ENCODE data around the gene AGAP1.

Gene AGAP1

GRCh38 chr2:235685024-235685721 is 191.3 kb downstream of the AGAP1 start:
- DNase-seq (ENCODE audit: low read depth, low spot score): no peak

GRCh38 chr2:235688511-235689426 is 194.9 kb downstream of the AGAP1 start:
- no peak for DNase-seq (ENCODE audit: low read depth, low spot score)

GRCh38 chr2:235689427-235689853 is 195.6 kb downstream of the AGAP1 start:
- DNase-seq (ENCODE audit: low read depth, low spot score): no peak

DNA sequence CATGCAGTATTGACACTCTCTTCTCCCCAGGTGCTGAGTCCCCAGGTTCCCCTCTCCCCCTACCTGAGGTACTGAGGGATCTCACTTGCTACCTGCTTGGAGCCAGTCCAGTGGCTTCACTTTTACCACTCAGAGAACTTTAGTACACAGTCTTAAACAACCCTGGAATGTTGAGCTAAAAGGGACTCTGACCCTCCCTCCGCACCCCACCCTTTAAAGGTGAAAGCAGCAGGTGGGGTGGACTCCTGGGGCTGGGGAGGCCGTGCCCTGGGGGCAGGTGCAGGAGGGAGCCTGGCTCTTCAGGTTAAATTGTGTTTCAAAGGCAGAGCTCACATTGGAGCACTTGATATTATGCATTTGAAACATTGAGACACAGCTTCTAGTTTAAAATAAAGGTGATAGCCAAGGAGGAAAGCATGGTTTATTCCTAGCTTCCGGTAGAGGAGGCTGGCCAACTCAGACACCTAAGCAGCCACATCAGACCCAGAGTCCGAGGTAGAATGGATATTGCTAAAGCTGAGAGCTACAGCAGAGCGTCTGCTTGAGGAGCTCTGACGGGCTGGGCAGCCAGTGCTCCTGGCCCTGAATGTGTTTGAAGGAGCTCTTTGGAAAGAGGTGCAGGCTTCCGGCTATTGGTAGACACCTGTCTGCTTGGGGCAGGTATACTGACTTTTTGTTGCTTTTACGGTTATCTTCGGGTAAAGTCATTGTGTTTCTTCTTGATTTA is 196.4 kb downstream of the AGAP1 start:
- DNase-seq (ENCODE audit: low read depth, low spot score): no peak

DNA sequence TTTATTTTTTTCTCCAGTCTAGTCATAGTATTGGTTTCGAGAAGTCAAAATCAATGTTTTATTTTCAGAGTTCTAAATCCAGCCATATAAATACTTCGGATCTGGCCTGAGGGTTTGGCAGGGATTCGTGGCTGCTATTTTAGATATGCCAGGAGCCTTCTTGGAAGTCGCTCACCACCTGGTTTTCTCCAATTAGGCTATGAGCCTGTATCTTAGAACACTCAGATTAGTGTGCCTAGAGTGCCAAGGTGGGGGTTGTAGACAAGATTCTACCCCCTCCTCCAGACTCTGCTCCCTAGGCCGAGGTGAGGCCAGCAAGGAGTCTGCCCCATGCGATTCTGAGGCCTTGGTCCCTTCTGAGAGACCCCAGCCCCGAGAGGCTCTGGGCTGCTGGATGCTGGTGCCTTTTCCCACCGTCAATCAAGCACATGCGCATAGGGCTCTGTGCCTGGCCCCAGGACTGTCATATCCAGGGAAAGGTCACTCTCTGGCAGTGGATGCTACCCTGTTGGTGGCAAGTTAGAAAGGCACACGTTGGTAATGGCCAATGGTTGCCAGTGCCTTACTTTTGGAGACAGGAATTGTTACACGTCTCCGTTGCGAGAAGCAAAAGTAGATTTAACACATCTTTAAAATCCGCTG is 197.1 kb downstream of the AGAP1 start:
- no peak for DNase-seq (ENCODE audit: low read depth, low spot score)

DNA sequence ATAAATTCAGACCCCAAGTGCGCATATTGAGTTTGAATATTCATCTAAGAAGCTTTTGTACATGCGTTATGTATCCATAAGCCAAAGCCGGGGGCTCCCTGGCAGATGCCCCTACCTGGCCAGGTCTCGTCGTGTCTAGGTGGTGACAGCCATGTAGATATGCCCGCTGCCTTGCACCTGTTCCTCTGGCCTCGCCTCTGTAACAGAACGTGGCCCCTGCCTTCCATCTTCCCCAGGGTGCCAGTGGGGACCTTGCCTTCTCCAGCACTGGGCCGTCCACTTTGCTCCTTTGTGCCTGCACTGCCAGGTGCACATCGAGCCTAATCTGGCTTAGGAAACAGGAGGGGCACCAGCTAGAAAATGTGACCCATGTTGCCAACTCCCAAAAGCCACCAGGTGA is 198.2 kb downstream of the AGAP1 start:
- no peak for DNase-seq (ENCODE audit: low read depth, low spot score)

DNA sequence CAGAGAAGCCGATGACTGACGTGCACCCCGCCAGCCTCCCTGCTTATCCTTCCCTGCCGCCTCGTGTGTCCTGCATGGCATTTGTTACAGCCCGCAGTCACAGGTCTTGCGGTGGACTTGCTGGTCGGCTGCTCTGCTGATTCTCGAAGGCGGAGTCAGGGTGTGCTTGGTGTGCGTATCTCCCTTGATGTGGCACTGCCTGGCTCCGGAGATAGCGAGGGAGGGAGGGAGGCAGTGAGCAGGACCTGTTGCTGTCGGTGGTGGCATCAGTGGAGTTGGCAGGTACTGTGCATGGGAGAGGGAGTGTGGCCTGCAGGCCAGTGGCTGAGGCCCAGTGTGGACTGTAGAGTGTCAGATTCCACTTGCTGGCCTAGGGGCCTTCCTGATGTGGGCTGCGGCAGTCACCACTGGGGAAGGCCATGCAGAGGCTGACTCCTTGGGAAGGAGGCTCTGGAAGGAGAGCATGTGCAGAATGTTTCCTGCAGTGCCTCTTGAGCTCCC is 198.9 kb downstream of the AGAP1 start:
- no peak for DNase-seq (ENCODE audit: low read depth, low spot score)

DNA sequence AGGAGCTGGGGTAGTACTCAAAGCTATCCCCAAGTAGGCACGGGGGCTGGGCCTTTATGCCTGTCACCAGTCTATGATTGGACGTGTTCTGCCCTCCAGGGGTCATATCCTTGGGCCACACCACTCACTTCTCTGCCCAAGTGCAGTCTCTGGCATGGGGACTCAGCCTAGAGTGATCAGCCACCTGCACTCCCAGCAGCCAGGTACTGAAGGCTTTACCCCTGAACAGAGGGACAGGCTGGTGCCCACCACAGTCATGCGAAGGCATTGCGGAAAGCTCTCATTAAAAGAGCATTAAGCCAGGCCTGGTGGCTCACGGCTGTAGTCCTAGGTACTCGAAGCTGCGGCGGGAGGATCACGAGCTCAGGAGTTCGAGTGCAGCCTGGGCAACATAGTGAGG is 199.4 kb downstream of the AGAP1 start:
- DNase-seq (ENCODE audit: low read depth, low spot score): no peak

DNA sequence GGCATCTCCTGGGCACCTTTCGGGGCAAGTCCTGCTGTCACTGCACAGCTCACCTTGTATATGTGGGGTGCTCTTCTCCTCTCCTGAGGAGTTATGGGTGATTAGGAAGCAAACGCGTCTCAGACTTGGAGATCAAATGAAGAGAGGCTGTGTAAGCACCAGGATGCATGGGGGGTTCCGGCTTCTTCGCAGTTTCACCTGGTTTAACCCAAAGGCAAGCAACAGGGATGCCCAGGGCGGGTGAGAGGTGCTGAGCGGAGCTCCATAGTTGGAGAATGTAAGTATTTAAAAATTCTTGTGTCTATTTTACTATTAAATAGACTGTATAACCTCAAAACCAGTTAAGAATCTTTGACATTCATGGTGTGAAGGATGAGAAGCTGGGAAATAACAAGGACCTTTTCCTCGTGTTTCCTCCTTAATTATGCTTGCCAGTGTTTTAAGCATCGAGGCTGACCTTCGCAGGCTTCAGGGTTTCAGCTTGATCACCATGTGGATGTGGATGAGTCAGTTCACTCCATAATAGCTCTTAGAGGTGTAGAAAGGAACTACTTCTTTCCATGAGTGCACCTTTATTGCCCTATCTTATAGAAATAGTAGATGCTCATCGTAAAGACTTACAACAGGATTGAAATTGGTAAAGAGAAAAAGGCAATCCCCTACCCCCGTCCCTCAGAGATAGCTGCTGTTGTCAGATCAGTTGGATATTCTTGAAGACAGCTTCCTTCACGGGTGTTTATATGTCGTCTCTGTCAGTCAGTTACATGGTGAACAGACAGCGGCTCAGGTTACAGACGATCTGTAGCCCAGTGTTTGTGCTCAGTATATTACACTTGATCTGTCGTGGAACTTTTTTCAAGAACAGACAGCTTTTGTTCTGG is 201.1 kb downstream of the AGAP1 start:
- DNase-seq (ENCODE audit: low read depth, low spot score): no peak

- DNase-seq (ENCODE audit: low read depth, low spot score): no peak
Observed at GRCh38 chr2:235695602-235695895, 201.7 kb downstream of the AGAP1 start.

DNA sequence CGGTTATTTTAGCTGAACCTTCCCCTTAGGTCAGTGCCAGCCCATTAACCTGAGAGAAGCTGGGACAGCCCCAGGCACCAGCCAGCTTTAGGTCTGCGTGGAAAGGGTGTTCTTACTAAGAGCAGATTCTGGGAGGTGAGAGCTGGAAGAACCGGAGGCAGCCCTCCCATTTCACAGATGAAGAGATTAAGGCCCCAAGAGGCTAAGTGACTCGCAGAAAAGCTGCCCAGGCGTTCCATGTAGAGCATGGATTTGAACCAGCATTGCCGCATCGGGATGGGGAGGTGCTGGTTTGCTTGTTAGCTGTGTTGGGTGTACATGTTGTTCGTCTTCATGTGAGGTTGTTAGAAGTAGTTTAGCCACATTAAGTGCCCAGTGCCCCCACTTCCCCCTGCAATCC is 203.2 kb downstream of the AGAP1 start:
- no peak for DNase-seq (ENCODE audit: low read depth, low spot score)

- DNase-seq (ENCODE audit: low read depth, low spot score): no peak
Observed at GRCh38 chr2:235698028-235698427, 204.2 kb downstream of the AGAP1 start.

GRCh38 chr2:235698491-235698890 is 204.6 kb downstream of the AGAP1 start:
- no peak for DNase-seq (ENCODE audit: low read depth, low spot score)

DNA sequence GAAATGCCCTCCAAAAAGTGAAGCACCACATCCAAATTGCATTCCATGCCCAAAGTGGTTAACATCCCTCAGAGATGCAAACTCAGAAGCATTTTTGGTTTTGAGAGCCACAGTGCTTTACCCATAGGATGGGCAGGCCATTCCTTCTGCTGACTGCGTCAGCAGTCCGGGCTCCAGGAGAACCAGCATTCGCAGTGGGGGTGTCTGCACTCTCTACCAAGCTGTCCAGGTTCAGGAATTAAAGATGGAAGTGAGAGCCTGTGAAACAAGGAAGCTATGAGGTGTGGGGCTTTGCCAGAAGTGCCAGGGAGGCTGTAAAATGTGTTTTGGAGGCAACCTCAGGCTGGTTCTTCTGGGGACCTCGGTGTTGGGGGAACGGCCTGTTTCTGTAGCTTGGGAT is 205.7 kb downstream of the AGAP1 start:
- DNase-seq (ENCODE audit: low read depth, low spot score): no peak

GRCh38 chr2:235701206-235701981 is 207.6 kb downstream of the AGAP1 start:
- no peak for DNase-seq (ENCODE audit: low read depth, low spot score)

DNA sequence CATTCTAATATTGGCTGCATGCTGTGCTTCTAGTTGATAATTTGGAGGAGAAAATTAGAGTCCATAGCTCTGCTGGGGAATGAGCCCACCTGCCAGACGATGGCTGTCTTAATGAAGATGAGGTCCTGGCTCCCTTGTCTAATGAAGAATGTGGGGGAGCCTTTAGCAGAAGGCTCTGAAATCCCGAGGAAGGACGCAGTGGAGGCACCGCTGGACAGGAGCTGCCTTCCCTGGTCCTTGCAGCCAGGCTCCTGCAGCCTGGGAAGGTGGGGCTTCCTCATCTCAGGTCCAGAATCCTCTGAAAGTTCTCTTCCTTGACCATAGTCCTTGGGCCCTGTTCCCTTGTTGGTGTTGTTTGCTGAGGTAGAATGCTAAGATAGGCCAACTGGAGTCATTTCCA is 208.3 kb downstream of the AGAP1 start:
- DNase-seq (ENCODE audit: low read depth, low spot score): no peak

DNA sequence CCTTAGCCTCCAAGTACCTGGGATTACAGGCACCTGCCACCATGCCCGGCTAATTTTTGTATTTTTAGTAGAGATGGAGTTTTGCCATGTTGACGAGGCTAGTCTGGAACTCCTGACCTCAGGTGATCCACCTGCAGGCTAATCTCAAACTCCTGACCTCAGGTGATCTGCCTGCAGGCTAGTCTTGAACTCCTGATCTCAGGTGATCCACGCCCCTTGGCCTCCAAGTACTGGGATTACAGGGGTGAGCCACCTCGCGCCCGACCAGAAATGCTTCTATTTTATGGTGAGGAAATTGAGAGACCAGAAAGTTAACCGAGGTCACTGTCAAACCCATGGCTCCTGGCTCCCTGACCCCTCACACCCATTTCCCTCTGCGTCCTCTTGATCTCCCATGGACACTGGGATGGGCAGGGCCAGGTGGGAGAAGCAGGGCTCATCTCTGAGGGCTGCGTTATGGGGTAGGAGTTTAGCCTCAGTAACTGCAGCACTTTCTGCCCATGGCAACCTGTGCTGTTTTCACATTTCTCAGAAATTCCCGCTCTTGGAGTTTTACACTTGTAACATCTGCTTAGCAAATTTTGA is 210.0 kb downstream of the AGAP1 start:
- no peak for DNase-seq (ENCODE audit: low read depth, low spot score)

DNA sequence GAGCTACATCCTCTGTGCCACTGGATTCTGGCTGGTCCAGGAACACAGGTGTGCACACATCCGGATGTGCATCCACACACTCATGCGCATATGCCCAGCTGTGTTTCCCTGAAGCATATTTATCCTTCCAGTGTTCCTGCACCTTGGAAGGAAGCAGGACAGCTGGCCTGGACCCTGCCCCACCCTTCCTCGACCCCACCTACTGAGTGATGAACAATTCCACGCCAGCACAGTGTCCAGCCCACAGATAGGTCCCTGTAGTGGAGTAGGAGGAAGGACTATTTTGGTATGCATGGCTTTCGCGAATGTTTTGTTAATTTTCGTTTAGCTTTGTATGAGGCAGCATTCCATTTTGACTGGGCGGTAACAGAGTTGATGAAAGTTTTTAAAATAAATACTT is 211.5 kb downstream of the AGAP1 start:
- no peak for DNase-seq (ENCODE audit: low read depth, low spot score)

DNA sequence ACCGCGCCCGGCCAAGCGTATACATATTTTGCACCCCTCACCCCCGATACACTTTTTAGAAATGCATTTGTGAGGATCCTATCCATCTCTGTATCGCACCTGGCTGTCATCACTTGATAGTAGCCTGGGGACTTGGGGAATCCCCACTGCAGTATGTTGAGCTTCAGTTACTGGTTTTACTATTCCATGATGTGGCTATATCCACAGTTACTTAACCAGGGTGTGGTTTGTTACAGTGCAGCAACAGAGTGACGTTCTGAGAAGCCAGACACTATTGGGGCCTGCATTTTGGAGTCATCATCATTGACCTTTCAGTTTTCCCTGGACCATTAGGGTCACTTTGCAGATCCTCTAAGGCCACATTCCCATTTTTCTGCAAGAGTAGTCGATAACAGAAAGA is 212.7 kb downstream of the AGAP1 start:
- DNase-seq (ENCODE audit: low read depth, low spot score): no peak
